ENCODE results near the gene GNAZ. TPM values are rescaled to one million over a fixed set of nuclear protein-coding genes. Genes with fewer than 3 reads are reported as not detected.
A peak's percentile ranks its signal among the peaks of the same experiment; 100 is the strongest.

GNAZ gene
- total and polyA plus RNA-seq, 2 of the 8 experiments (the other 6 are each of a cell fraction or from before 2014, with no cell fraction given): 6.6 to 9.6 TPM

DNA sequence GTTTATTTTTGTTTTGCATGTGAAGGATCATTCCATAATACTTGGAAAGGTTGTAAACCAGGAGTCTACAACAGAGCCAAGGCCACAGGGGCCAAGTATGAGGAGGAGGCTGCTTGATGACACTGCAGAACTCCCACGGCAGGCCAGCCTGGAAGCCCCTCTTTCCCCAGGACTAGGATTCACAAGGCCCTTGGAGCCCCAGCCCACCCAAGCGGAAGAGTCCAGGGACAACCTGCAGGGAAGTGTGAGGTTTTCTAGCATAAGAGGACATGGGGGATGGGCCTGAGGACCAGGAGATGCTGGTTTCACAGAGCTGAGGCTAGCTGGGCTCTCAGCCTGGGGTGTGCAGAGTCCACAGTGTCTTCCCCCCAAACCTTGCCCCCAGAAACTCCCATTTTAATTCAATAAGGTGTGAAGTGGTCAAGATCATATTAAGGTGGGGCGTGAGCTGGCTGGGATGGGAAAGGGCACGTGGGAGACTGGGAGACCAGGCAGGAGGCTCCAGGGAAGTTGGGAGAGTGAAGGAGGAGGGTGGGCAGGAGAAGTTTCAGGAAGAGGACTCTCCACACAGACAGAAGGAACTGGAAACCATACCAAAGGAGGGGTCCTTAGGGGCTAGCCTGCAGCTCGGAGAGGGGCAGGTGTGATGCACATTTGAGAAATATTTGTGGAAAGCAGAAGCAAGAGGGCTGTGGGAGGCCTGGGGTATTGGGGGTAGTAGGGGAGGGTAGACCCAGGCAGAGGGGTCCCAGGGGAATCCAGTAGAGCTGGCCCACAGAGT lies 12.4 kb downstream of the GNAZ start:
- H3K4me3 ChIP-seq (ENCODE audit: extremely low read depth in 1 of 4, insufficient read depth in 2 of 4, low read depth in 3 of 4, low read length in 4 of 4): no peak overlapping the region
- no peaks in the 10 kb centered on the region for H3K23me2 ChIP-seq (ENCODE audit: low read depth, low read length)
- H4K5ac ChIP-seq (ENCODE audit: insufficient read length, low read depth, low read length): no peak overlapping the region
- H2BK15ac ChIP-seq (ENCODE audit: low read length): no peak overlapping the region
- H2AK5ac ChIP-seq (ENCODE audit: low read depth, low read length): no peak overlapping the region
- POLR2A ChIA-PET (ENCODE audit: partially characterized antibody): no interaction called here
- no peaks in the 10 kb centered on the region for H3K79me2 ChIP-seq (ENCODE audit: control insufficient read depth in 1 of 2, insufficient read depth in 2 of 2, low read length in 2 of 2)
- WGBS, 2 experiments (ENCODE audit: extremely low coverage in 1 of 2, insufficient coverage in 1 of 2, insufficient read length in 1 of 2, insufficient replicate concordance in 2 of 2, low coverage in 1 of 2, low lambda C conversion rate in 2 of 2, missing lambda C conversion rate in 1 of 2): 89% methylated on average over 5 of the region's 5 CpGs; no CpG with 5 or more reads in 1 of the 2 experiments
- no peak overlapping the region for H2AFZ ChIP-seq (ENCODE audit: low read length)
- no peak overlapping the region for H3K4ac ChIP-seq (replicated peaks; ENCODE audit: insufficient read length, low read depth, low read length)
- no peaks in the 10 kb centered on the region; a peak in 3 of 7 replicates for H3K27me3 ChIP-seq (replicated peaks in 1 of 4; ENCODE audit: control insufficient read depth in 3 of 4, extremely low read depth in 1 of 4, insufficient read depth in 3 of 4, low read length in 3 of 4)
- CTCF ChIA-PET (ENCODE audit: partially characterized antibody): interaction anchor here (0.7 to 1.5 kb wide), 4 partner anchors 8 to 123 kb away, joined by 3 to 4 read pairs (median 3); no protein-coding TSS in a partner anchor
- H3K9me3 ChIP-seq (ENCODE audit: insufficient read depth in 2 of 2, low read depth in 1 of 2, low read length in 1 of 2): no peaks in the 10 kb centered on the region
- no peak overlapping the region for H3K27ac ChIP-seq (ENCODE audit: low read depth, low read length)
- peaks cover 4 to 10% of the 10 kb centered on the region in 2 experiments for H4K20me1 ChIP-seq (replicated peaks in 1 of 2; ENCODE audit: control insufficient read depth in 1 of 2, insufficient read depth in 2 of 2, low read length in 2 of 2)
- no peak overlapping the region for H2BK5ac ChIP-seq (ENCODE audit: low read depth, low read length)
- H3K36me3 ChIP-seq (ENCODE audit: control insufficient read depth in 2 of 4, insufficient read depth in 4 of 4, low read length in 3 of 4): no peaks in the 10 kb centered on the region
- no peak overlapping the region for H3K18ac ChIP-seq (ENCODE audit: extremely low read depth, low read length)
- H3K9ac ChIP-seq (replicated peaks in 1 of 4; ENCODE audit: extremely low read depth in 1 of 4, low read depth in 3 of 4, low read length in 3 of 4): no peak overlapping the region
- H3K14ac ChIP-seq (ENCODE audit: insufficient read length): no peak overlapping the region
- no peaks in the 10 kb centered on the region; a peak in 1 of 7 replicates for H3K4me1 ChIP-seq (replicated peaks in 1 of 4; ENCODE audit: control insufficient read depth in 3 of 4, insufficient read depth in 4 of 4, low read length in 3 of 4)
- no peak overlapping the region for H3K56ac ChIP-seq (replicated peaks; ENCODE audit: insufficient read length, low read depth, low read length)
- H2BK20ac ChIP-seq (ENCODE audit: low read length): no peak overlapping the region
- no peaks in the 10 kb centered on the region; the same call in 1 of the 2 replicates for H3K79me1 ChIP-seq (ENCODE audit: low read depth, low read length)
- peak overlapping the region; percentile 20; the same call in 1 of the 2 replicates for H4K8ac ChIP-seq (ENCODE audit: extremely low read depth, insufficient read depth, low read length)
- no peak overlapping the region for H4K91ac ChIP-seq (replicated peaks; ENCODE audit: insufficient read length, low read length)
- no peak for DNase-seq (ENCODE audit: low read depth in 1 of 2, low spot score in 2 of 2)
- no peak overlapping the region for H3K23ac ChIP-seq (ENCODE audit: insufficient read length)
- FAIRE-seq: no peak
- H3K4me2 ChIP-seq (ENCODE audit: insufficient read depth in 1 of 2, low read depth in 2 of 2, low read length in 2 of 2): no peak overlapping the region
- no peak overlapping the region for H2BK120ac ChIP-seq (replicated peaks; ENCODE audit: low read depth, low read length)
- H2BK12ac ChIP-seq (ENCODE audit: low read depth, low read length): no peak overlapping the region
- TF ChIP-seq KDM4A (IDR thresholded peaks at IDR 0.05; ENCODE audit: low read depth, low read length, severe bottlenecking): no peak
- TF ChIP-seq RBBP5 (IDR thresholded peaks at IDR 0.05; ENCODE audit: borderline replicate concordance, low read depth, low read length): no peak
- TF ChIP-seq, protein P1, sequence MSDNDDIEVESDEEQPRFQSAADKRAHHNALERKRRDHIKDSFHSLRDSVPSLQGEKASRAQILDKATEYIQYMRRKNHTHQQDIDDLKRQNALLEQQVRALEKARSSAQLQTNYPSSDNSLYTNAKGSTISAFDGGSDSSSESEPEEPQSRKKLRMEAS (IDR thresholded peaks at IDR 0.05): no peak
- no peak for TF ChIP-seq GABPA (IDR thresholded peaks at IDR 0.05; ENCODE audit: borderline replicate concordance, insufficient read depth, low read length)
- TF ChIP-seq POLR2AphosphoS5 (IDR thresholded peaks at IDR 0.05; ENCODE audit: low read depth, low read length): no peak
- no peak for TF ChIP-seq EP300 (IDR thresholded peaks at IDR 0.05; ENCODE audit: borderline replicate concordance in 1 of 2, low read depth in 2 of 2, low read length in 2 of 2)
- no peak for TF ChIP-seq HDAC2 (IDR thresholded peaks at IDR 0.05; ENCODE audit: borderline replicate concordance in 1 of 2, low read depth in 2 of 2, low read length in 2 of 2)
- no peak for TF ChIP-seq RAD21 (IDR thresholded peaks at IDR 0.05 in 1 of 2, conservative IDR thresholded peaks at IDR 0.05 in 1 of 2; ENCODE audit: low read depth in 2 of 2, low read length in 2 of 2)
